ENCODE data around the gene PTGES2.

The PTGES2 gene

GRCh38 chr9:128070874-128071273 is 56.7 kb downstream of the PTGES2 start:
- Histone ChIP-seq H3K79me2 (ENCODE audit: control insufficient read depth, low read length) (peaks cover 81% of the 10 kb centered on the region), H3K4me1 (ENCODE audit: control insufficient read depth, low read length) (peaks cover 55% of the 10 kb centered on the region), H4K20me1 (ENCODE audit: control insufficient read depth, insufficient read depth, low read depth, low read length) (no peaks in the 10 kb centered on the region), H3K4me2 (ENCODE audit: low read length) (peak overlapping the region; percentile 35), H3K27me3 (ENCODE audit: control insufficient read depth, low read length) (no peaks in the 10 kb centered on the region), H3K27ac (ENCODE audit: low read depth, low read length) (0 out of 2 replicates have a peak overlapping the region, but pooled peaks have one; percentile 18), H3K4me3 (ENCODE audit: low read length) (no peak overlapping the region), H3K36me3 (ENCODE audit: control insufficient read depth, low read length) (peaks cover 5% of the 10 kb centered on the region; the same call in 1 of the 2 replicates), H3F3A (ENCODE audit: control insufficient read depth, insufficient read depth) (peaks cover 29% of the 10 kb centered on the region), H3K9me2 (replicated peaks; ENCODE audit: control insufficient read depth, low read length) (no peaks in the 10 kb centered on the region), H3K9me3 (ENCODE audit: control insufficient read depth, insufficient read depth, low read length) (no peaks in the 10 kb centered on the region)
- no peak for TF ChIP-seq EZH2phosphoT487 (IDR thresholded peaks at IDR 0.05; ENCODE audit: borderline replicate concordance, low read length)
- TF ChIP-seq CTCF (IDR thresholded peaks at IDR 0.05; ENCODE audit: low read depth, low read length, poor library complexity, severe bottlenecking), result no peak
